Vagina (tissue), 2 donors: ENCODE measurements around the gene TPPP. TPM values are rescaled to one million over a fixed set of nuclear protein-coding genes. Genes with fewer than 3 reads are reported as not detected.
"Not testable (repeated sequence)": the region's sequence is repeated elsewhere in the genome, so short reads cannot be mapped to it uniquely, and the experiment has no call there.

ENCODE experiments used
- DNase-seq, 2 donors: peaks; one replicate each; pipeline ENCODE4 v3.0.0-alpha.2; 2017; ENCODE audit errors: extremely low spot score in 2 of 2
- H3K27ac ChIP-seq: fragments of 200-600 bp; sonication (generic); one replicate; pipeline ENCODE4 v1.5.1; 2019
- H3K27me3 ChIP-seq: fragments of 200-600 bp; sonication (generic); one replicate; pipeline ENCODE4 v1.5.1; 2019
- H3K36me3 ChIP-seq, 2 donors: fragments of 200-600 bp; sonication (generic); one replicate each; pipeline ENCODE4 v1.5.1; 2017 to 2019
- H3K4me1 ChIP-seq: fragments of 200-600 bp; sonication (generic); one replicate; pipeline ENCODE4 v1.5.1; 2019
- H3K4me3 ChIP-seq, 2 donors: fragments of 200-600 bp; sonication (generic); 1 replicate in 1 of 2; 2 replicates in 1 of 2; pipeline ENCODE4 v1.5.1; 2016 to 2019
- H3K9me3 ChIP-seq: fragments of 200-600 bp; sonication (generic); one replicate; pipeline ENCODE4 v1.5.1; 2019
- CTCF ChIP-seq, 3 experiments: fragments of 450-650 bp in 2 of 3; fragments of 200-600 bp in 1 of 3; sonication (generic) in 1 of 3; IDR thresholded peaks; one replicate each; pipeline ENCODE4 v1.5.1; 2017 to 2019; ENCODE audit warnings: antibody characterized with exemption in 3 of 3, mild to moderate bottlenecking in 2 of 3, moderate library complexity in 2 of 3
- POLR2A ChIP-seq, 2 donors: fragments of 450-650 bp; IDR thresholded peaks; one replicate each; pipeline ENCODE4 v1.6.1; 2017; ENCODE audit warnings: antibody characterized with exemption in 2 of 2, mild to moderate bottlenecking in 2 of 2, moderate library complexity in 2 of 2
- POLR2AphosphoS5 ChIP-seq, 2 donors: sonication (generic); formaldehyde crosslinking; IDR thresholded peaks; one replicate each; pipeline ENCODE4 v1.9.0; 2017; ENCODE audit warnings: antibody characterized with exemption in 2 of 2, mild to moderate bottlenecking in 2 of 2, low read depth in 1 of 2; ENCODE audit not compliant: insufficient read depth in 1 of 2
- intact Hi-C: fragments of 100-400 bp; cut with DNase I; formaldehyde crosslinking; loops from one replicate; pipeline ENCODE4 v1.15.1; 2023
- total RNA-seq: library from RNA; depleted of rRNA; stranded (reverse); fragments of >200 nt; gene quantifications from one replicate; pipeline ENCODE4 v1.2.3, GENCODE V29; 2016

The TPPP gene
- total RNA-seq, 1 donor from 2014 or later, result 4.7 TPM

GRCh38 chr5:634191-634590 lies 59.0 kb downstream of the TPPP start:
- TF ChIP-seq POLR2AphosphoS5 (IDR thresholded peaks at IDR 0.05; ENCODE audit: insufficient read depth in 1 of 2, low read depth in 1 of 2), result no peak
- no peak for TF ChIP-seq CTCF (IDR thresholded peaks at IDR 0.05)
- no peak for TF ChIP-seq POLR2A (IDR thresholded peaks at IDR 0.05)
- Histone ChIP-seq H3K9me3 (no peaks in the 10 kb centered on the region), H3K27ac (no peak overlapping the region), H3K4me3 (no peak overlapping the region), H3K36me3 (peaks cover 0 to 22% of the 10 kb centered on the region in 2 donors), H3K4me1 (no peaks in the 10 kb centered on the region), H3K27me3 (no peaks in the 10 kb centered on the region)
- no peak for DNase-seq
- intact Hi-C loops, result no loop called here

- no peak overlapping the region for H3K4me3 ChIP-seq
- no peaks in the 10 kb centered on the region for H3K27me3 ChIP-seq
- H3K36me3 ChIP-seq, result peaks cover 0 to 22% of the 10 kb centered on the region in 2 donors
- H3K4me1 ChIP-seq, result no peaks in the 10 kb centered on the region
- intact Hi-C loops, result no loop called here
- no peak overlapping the region for H3K27ac ChIP-seq
- DNase-seq, result no peak
- no peak for TF ChIP-seq CTCF (IDR thresholded peaks at IDR 0.05)
- no peak for TF ChIP-seq POLR2A (IDR thresholded peaks at IDR 0.05)
- TF ChIP-seq POLR2AphosphoS5 (IDR thresholded peaks at IDR 0.05; ENCODE audit: insufficient read depth in 1 of 2, low read depth in 1 of 2), result no peak
- no peaks in the 10 kb centered on the region for H3K9me3 ChIP-seq
Observed at GRCh38 chr5:633501-633955, 59.6 kb downstream of the TPPP start.

- H3K4me3 ChIP-seq, DNase-seq, H3K27me3 ChIP-seq, H3K36me3 ChIP-seq, intact Hi-C loops, H3K4me1 ChIP-seq, H3K9me3 ChIP-seq, H3K27ac ChIP-seq: not testable (repeated sequence)
Observed at GRCh38 chr5:628351-629205, 64.6 kb downstream of the TPPP start.

- intact Hi-C loops, result no loop called here
- Histone ChIP-seq H3K4me1 (no peaks in the 10 kb centered on the region), H3K9me3 (no peaks in the 10 kb centered on the region), H3K36me3 (no peaks in the 10 kb centered on the region), H3K27ac (no peak overlapping the region), H3K27me3 (no peaks in the 10 kb centered on the region), H3K4me3 (no peak overlapping the region)
- no peak for TF ChIP-seq CTCF (IDR thresholded peaks at IDR 0.05)
- TF ChIP-seq POLR2AphosphoS5 (IDR thresholded peaks at IDR 0.05; ENCODE audit: insufficient read depth in 1 of 2, low read depth in 1 of 2), result no peak
- no peak for TF ChIP-seq POLR2A (IDR thresholded peaks at IDR 0.05)
- no peak for DNase-seq
Observed at GRCh38 chr5:627840-628239, 65.3 kb downstream of the TPPP start.

- intact Hi-C loops, result no loop called here
- no peaks in the 10 kb centered on the region for H3K9me3 ChIP-seq
- TF ChIP-seq POLR2AphosphoS5 (IDR thresholded peaks at IDR 0.05; ENCODE audit: insufficient read depth in 1 of 2, low read depth in 1 of 2) (no peak), CTCF (IDR thresholded peaks at IDR 0.05) (no peak), POLR2A (IDR thresholded peaks at IDR 0.05) (no peak)
- no peaks in the 10 kb centered on the region for H3K27me3 ChIP-seq
- no peaks in the 10 kb centered on the region for H3K4me1 ChIP-seq
- DNase-seq, result no peak
- H3K27ac ChIP-seq, result no peak overlapping the region
- peaks cover 0 to 2% of the 10 kb centered on the region in 2 donors for H3K36me3 ChIP-seq
- H3K4me3 ChIP-seq, result no peak overlapping the region
Observed at GRCh38 chr5:626850-627249, 66.3 kb downstream of the TPPP start.
